Sciatic nerve (tissue), 2 donors: Measurements from ENCODE around the gene DPP10. TPM values are rescaled to one million over a fixed set of nuclear protein-coding genes. Genes with fewer than 3 reads are reported as not detected.

Source experiments
- ATAC-seq: fragments of 200-7000 bp; cut with Tn5 transposase; one replicate; pipeline ENCODE4 v1.9.1; 2020; ENCODE audit warnings: mild to moderate bottlenecking, moderate library complexity
- DNase-seq: peaks from one replicate; pipeline ENCODE4 v3.0.0-alpha.2; 2020; ENCODE audit warnings: low spot score
- intact Hi-C: fragments of 100-400 bp; cut with DNase I; formaldehyde crosslinking; loops from one replicate; pipeline ENCODE4 v1.14.2; 2022
- total RNA-seq: library from RNA; stranded (reverse); fragmentation: NEBNext Ultra II Directional; extraction: Animal tissue kit (Norgen Biotek cat#: 25700); gene quantifications from one replicate; pipeline ENCODE4 v1.2.1, GENCODE V29; 2021
- donor health status: DM: no; HTN: no; CAD: no.
- donor health status: DM: no; HTN: no; CAD: no.

Gene DPP10
- total RNA-seq, 1 donor from 2014 or later: 2.2 TPM

DNA sequence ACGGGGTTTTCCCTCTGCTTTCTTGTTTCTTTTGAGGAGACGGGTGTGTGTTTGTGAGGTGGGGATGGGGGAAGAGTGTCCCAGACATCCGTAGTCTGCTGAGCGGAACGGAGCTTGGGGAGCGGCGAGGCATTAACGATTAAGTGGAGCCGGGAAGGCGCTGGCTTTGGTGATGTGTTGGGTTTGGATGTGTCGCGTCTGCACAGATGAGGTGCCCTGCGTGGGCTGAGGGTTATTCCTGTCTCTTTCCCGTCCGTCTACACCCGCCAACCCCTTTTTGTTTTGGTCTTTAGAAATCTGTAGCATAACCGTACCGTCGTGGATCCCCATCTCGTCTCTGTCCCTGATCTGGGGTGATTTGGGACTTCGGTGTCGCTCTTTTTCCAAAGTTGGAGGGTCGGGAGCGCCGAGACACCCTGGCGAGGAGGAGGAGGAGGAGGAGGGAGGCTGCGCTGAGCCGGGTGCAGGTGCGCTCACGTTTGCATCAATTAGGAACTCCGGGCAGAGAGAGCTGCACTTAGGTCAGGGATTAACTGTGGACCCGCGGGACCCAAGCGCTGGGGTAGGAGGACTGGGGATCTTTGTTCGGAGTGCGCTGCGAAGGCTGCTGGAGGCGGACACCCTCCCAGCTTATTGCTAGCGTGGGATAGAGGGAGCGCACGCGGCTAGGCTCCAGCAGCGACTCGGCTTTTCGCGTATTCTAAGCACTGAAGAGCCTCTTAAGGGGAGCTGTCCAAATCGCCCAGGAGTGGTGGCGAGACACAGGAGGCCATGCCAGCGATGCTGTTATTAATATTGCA lies 720.3 kb downstream of the DPP10 start:
- ATAC-seq (peak; percentile 60), DNase-seq (no peak)
- intact Hi-C loops: no loop called here

DNA sequence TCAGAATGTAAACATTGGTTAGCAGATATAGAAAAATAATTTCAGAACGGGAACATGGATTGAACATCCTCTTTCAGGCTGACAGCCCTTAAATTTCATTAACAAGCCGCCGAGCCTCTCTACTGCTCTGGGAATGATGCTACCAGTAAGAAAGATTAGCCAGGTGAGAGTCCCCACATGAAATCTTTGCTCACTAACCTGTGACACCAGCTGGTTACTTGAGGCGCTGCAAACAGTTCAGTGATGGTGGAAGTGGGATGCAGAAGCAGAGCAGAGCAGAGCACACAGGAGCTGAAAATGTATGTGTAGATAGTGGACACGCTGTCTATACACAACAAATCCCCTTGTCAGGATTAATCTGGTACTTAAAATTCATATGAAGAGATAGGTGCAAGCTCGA lies 721.1 kb downstream of the DPP10 start:
- ATAC-seq (no peak), DNase-seq (no peak)
- intact Hi-C loops: no loop called here

DNA sequence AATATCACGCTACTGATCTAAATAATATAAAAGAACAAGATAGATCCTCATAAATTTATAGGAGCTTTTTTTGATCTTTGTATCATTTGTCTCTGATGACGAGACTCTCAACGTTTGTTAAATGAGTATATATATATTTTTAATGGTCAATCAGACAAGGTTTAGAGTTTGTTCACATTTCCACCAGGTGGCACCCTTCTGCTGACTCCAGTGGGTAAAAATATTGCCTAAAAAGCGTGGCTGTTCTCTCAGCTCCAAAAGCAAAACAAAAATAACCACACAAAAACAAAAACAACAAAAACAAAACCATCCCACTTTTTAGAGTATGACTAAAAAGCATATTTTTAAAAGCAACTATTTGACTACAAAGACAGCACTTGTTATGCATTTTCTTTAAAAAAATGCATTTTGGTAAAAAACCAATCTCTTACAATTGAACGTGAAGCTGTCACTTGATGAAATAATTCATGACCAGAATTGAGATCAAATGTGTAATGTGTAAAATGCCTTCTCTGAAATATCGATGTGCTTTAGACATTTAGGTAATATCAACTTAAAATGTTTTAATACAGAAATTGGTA lies 723.2 kb downstream of the DPP10 start:
- ATAC-seq (no peak), DNase-seq (no peak)
- intact Hi-C loops: no loop called here

DNA sequence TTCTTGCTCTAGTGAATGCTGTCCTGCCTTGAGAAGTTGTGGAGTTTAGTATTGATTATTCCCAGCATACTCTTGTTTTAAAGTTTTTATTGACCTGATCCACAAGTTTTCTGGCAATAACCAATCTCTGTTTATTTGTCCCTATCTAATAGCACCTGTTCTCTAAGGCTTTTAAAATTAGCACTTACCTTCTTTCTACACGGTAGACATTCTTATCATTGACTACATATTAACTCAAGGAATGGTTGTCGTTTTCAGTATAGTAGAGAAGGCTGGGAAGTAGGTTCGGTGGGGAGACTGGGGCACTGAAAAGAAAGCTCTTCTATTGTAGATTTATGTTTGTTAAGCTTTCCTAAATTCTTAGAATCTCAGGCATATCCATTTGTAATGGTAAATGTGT lies 726.0 kb downstream of the DPP10 start:
- intact Hi-C loops: no loop called here
- no peak for DNase-seq
- ATAC-seq: no peak

DNA sequence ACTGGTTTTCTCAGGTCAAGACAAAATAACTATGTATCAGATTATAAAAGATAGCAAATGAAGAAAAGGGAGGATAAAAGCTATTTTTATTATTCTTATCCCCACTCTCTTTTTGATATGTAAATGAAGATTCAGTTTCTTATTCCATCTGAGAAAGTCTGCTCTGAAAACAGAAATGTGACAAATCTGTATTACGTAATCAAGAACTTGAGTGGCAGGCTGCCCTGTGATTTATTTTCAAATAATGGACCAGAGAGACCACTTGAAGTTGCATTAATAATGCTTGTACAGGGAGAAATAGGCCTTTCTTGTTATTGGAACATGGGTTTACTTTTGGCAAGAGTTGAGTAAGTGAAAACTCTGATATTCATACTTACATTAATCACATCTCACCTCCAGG lies 727.4 kb downstream of the DPP10 start:
- ATAC-seq: no peak
- no peak for DNase-seq
- intact Hi-C loops: no loop called here

DNA sequence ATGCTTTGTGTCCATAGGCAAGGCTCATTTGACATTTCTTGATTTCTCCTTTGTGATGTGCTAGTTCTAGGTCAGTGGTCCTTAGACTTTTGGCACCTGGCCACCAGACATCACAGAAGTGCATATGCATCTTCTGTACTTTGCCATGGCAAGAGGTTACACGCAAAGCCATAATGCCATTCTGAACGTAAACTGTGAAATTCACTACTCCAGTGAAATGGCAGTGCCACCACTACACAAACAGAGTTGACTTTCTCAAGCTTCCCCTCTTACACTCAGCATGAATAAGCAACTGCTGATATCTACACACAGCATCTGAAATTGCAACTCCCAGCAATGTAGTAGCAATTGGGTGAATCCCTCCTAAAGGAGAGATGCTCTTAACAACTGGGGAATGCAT lies 729.3 kb downstream of the DPP10 start:
- no peak for ATAC-seq
- no peak for DNase-seq
- intact Hi-C loops: no loop called here

DNA sequence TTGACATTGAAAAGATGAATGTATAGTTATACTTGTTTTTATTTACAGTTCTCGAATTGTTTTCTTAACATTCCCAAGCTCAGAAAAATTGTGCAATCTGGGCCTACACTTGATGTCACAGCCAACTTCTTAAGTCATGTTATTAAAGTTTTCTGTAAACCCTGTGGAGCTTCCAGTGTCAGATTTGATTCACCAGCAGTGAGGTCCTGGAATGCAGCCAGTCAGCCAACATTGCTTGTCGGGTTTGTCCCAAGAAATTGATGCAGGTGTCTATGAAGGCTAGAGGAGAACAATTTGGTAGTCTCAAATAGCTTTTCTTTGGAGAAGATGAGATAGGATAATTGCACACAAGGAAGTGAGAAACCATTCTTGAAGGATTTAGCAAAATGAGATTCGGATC lies 732.2 kb downstream of the DPP10 start:
- DNase-seq (no peak), ATAC-seq (no peak)
- intact Hi-C loops: no loop called here

DNA sequence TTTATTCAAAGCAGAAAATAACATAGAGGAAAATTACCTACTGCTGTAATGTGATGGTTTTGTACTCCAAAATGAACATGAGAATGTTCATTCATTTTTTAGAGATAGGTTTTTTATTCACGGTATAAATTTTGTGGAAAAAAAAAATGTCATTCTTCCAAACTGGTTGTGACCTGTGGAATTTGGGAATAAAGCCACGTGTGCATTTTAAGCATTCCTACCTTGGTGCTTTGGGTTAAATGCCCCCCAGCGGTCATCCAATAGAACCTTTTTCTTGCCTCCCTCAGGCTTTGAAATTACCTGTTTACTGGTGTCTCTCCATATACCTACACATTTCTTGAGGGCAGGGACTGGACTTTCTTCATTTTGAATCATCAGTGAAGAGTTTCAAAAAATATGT lies 740.7 kb downstream of the DPP10 start:
- no peak for ATAC-seq
- intact Hi-C loops: no loop called here

DNA sequence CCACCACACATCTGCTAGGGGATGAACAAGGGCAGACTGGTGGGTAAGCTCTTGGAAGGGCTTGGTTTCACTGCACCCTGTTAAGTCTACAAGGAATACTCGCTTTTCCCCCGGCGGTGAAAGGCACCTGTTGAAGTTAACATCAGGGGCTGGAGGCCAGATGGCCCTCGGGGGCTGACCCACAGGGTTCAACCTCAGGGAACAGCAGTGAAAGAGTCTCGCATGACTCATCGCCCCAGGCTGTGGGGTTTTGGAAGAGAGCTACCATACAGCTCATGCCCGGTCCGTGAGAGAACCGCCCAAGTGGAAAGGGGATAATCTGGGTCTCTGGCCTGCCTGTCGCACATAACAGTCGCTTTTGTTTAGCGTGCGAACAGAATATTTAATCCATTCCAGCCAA lies 748.0 kb downstream of the DPP10 start:
- intact Hi-C loops: no loop called here
- ATAC-seq: no peak
- no peak for DNase-seq

More for the DNA sequence above, 740.7 kb downstream of the DPP10 start:
- no peak for DNase-seq

DNA sequence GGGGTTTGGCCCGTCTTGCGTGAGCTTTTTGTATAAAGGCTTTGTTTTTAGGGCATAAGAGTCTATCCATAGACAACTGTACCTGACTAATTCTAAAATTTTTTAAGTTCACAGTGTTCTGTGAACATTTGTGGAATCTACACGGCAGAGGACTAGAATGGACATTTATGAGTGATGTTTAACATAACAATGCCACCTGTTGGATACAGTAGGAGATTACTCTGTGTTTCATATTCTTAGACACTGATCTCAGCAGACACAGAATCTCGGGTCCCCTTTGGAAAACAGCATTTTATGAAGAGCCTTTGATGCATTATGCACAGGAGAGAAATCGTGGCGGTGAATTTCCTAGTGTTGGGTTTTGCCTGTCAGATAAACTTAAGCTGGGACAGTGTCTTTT lies 752.2 kb downstream of the DPP10 start:
- DNase-seq: no peak
- intact Hi-C loops: no loop called here
- no peak for ATAC-seq

DNA sequence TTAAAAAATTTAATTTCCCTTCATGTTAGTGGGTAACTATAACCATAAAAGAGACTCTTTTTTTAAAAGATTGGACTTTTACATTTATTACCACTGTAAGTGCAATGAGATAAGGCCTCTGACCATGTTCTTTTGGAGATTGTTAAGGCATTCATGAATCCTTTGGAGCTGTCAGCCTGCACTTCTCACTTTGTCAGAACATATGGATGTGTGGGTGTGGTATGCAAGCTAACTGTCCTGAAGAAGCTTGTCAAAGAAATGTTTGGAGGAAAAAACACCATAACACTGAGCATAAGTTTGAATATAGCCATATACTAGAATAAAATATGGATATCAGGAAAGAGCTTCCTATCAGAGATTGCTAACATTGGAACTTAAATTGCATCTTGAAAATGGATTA lies 754.1 kb downstream of the DPP10 start:
- DNase-seq (no peak), ATAC-seq (no peak)
- intact Hi-C loops: no loop called here

DNA sequence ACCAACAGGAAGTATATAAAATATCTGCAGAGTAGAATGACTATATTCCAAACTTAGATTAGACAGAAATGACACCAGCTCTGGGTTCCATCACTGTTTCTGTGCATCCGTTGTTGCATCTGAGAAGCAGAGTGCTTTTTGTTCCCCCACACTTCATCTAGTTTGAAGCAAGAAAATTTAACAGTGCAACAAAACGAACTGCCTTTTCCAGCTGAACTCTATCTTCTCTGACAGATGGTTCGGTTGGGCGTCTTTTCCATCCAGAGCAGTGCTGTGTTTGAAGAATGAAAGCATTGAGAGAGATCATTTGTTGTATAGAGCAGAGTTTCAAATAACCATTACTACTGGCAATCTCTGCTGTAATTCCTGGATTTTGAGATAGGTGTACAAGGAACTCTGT lies 757.5 kb downstream of the DPP10 start:
- no peak for ATAC-seq
- intact Hi-C loops: no loop called here
- DNase-seq: no peak

DNA sequence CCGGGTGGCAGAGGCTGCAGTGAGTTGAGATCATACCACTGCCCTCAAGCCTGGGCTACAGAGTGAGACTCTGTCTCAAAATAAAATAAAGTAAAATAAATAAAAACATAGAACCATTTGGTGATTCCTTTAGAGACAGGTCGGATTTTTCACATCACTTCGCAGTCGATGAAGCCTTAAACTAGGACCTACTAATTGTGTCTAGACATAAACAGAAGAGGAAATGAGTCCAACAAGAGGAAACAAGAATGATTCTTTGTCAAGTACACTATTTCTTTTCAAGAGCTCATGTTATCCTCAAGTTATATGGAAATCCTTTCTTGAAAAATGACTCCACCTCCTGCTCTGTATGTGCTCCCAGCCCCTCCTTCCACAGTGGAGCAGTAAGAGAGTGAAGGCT lies 758.9 kb downstream of the DPP10 start:
- no peak for ATAC-seq
- DNase-seq: no peak
- intact Hi-C loops: no loop called here

DNA sequence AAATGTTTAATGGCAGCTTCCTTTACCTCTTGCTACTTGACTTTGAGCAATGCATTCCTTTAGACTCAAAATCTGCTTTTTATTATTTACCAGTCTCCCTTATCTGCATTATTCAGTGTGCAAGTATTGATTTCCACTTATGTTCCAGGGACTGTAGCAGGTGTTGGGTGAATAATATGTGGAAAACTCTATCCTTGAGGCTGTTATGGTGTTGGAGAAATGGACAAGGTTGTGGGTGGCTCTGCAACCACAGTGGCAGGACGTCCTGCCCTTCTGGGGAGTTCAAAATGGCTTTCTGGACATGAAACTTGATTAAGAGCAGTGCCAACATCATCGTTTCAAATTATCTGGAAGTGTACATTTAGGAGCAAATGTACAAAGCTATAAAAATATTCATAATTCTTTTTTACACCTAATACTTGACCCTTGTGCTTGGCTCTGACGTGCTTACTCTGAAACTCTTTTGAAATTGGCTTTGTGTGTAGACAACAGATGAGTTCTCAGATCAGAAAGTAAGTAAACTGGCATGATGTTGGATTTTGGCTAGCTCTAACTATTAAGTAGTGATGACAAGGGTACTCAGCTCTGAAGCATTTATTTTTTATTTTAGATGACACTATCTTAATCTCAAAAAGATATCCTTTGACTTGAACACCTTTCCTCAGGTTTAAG lies 766.2 kb downstream of the DPP10 start:
- DNase-seq (no peak), ATAC-seq (no peak)
- intact Hi-C loops: no loop called here

DNA sequence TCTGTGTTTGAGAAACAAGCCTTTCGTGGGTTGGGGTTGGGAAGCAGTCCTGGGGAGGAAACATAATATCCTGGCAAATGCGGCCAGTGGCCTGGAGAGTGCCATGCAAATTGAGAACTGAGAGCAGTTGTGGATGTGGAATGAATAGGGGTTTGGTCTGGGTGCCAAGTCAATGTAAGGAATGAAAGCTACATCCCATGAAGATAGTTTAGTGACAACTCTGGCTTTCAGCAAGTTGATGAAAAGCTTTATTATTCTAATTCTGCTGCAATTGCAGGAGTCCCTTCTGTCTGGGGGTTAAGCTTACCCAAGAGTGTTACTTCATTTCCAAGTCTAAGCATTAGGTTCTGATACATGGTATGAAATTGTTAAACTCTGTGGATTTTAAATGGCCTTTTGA lies 771.6 kb downstream of the DPP10 start:
- DNase-seq: no peak
- no peak for ATAC-seq
- intact Hi-C loops: no loop called here

DNA sequence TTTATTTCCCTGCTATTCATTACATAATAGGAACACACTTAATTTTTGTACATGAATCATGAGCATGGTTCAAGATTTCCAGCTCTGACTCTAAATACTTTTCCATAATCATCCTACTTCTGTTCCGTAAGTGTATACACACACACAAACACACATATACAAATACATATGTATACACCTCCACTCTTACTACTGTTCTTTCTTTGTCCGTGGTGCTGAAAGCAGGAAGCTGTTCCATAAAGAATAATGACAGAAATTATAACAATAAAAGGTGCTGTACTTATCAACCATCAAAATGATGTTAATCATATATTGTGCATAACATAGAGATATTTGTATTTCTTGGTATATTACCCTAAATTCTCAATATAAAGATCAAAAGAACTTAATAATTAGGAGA lies 776.9 kb downstream of the DPP10 start:
- ATAC-seq (no peak), DNase-seq (no peak)
- intact Hi-C loops: no loop called here

DNA sequence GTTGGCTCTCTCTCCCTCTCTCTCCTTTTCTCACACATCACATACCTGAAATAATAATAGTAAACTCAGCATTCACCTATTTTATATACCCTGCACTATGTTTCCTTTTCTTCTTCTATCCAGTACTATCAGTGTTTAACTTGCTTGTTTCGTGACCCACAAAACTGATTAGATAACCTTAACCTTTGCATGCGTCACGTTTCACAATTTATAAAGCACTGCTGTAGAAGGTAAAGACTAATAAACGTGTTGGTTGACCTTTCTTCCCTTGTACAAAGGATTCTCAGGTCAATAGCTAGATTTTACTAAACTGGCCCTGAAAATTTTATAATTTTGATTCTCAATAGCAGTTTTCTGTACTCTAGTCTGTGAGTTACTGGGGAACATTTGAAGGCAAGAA lies 791.7 kb downstream of the DPP10 start:
- ATAC-seq (no peak), DNase-seq (no peak)
- intact Hi-C loops: no loop called here

DNA sequence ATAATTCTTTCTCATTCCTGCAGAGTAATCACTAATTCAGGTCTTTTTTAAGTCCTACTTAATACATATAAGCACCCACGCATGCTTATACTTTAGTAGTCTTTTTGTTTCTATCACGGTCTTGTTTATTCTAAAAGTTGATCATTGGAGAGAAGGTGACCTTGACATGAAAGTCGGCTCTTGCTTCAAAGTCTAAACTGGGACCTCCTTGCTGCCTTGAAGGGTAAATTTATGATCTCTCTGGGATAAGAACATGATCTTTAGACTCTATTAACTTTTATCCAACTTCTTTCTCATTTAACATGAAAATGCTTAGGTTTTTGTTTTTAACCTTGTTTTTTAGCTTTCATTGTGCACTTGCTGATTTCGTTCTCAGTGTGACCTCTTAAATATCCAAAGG lies 792.3 kb downstream of the DPP10 start:
- no peak for DNase-seq
- intact Hi-C loops: no loop called here
- no peak for ATAC-seq

DNA sequence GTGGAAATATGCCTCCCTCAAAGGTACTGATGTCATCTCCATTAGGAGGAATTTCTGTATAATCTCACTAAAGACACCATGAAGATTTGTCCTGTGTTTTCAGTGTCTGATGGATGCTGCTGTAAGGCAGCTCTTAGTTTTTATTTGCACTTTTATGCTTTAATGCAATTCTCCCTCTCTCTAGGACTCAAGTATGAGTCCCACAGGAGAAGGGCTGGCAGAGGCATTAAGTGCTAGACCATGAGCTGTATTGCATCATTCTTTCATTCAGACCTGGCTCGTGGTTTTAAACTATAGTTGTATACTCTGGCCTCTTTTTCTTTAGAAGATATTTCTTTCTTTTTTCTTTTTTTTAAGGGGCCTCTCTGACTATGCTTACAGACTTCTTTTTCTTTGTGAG lies 805.6 kb downstream of the DPP10 start:
- intact Hi-C loops: no loop called here
- DNase-seq (no peak), ATAC-seq (no peak)

DNA sequence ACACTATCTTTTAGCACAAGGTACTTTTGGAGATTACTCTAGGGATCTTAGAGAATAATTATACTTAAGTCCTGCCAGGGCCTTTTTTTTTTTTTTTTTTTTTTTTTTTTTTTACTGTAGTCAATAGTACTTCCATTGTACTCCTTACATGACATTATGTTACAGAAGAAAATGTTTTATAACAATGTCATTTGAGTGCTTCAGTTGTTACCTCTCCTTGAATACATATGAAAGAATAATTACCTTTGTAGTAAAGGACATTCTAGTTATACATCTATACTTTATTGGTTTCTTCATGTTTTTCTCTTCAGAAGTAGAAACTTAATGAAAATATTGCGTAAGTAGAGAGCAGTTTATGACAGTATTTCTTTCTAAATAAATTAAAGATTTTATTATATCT lies 834.9 kb downstream of the DPP10 start:
- intact Hi-C loops: no loop called here
- no peak for ATAC-seq
- no peak for DNase-seq

DNA sequence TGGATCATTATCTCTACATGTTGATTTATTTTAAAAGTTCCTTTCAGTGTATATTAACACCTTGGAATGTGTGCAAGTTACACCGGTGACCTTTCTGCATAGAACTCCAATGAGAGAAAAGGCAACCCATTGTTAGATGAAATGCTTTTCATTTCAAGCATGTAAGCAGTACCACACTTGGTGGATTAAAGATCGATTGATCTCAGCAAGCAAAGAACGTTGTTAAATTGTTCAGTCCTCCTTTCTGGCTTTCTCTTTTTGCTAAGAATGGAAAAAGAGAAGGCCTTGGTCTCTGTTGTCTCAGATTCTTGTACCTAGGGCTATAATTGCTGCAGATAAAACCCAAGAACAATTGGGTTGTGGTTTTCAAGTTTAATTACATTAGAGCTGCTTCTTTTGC lies 843.0 kb downstream of the DPP10 start:
- DNase-seq (no peak), ATAC-seq (no peak)
- intact Hi-C loops: no loop called here
